Prostate gland (tissue), 2 donors: Measurements from ENCODE around the gene CLEC3A. TPM values are rescaled to one million over a fixed set of nuclear protein-coding genes. Genes with fewer than 3 reads are reported as not detected.
"Not testable (repeated sequence)": the region's sequence is repeated elsewhere in the genome, so short reads cannot be mapped to it uniquely, and the experiment has no call there.

ENCODE experiments used
- DNase-seq: peaks from one replicate; pipeline ENCODE4 v3.0.0-alpha.2; 2019; ENCODE audit warnings: low spot score
- H3K27ac ChIP-seq, 2 donors: fragments of 200-600 bp; sonication (generic); 2 replicates each; pipeline ENCODE4 v1.5.1; 2017 to 2019
- H3K27me3 ChIP-seq: fragments of 200-600 bp; sonication (generic); replicated peaks from 2 replicates; pipeline ENCODE4 v1.5.1; 2019; ENCODE audit not compliant: insufficient read depth
- H3K36me3 ChIP-seq, 2 donors: fragments of 200-600 bp; sonication (generic); 1 replicate in 1 of 2; 2 replicates in 1 of 2; pipeline versions ENCODE4 v1.5.1 to v1.8.1; 2017 to 2019
- H3K4me1 ChIP-seq: fragments of 200-600 bp; sonication (generic); replicated peaks from 2 replicates; pipeline ENCODE4 v1.5.1; 2019
- H3K4me3 ChIP-seq, 2 donors: fragments of 200-600 bp; sonication (generic); 2 replicates each; pipeline ENCODE4 v1.5.1; 2017 to 2019
- H3K9me3 ChIP-seq: fragments of 200-600 bp; sonication (generic); 2 replicates; pipeline ENCODE4 v1.5.1; 2017
- POLR2A ChIP-seq: fragments of 450-650 bp; IDR thresholded peaks from one replicate; pipeline ENCODE4 v1.6.1; 2016; ENCODE audit warnings: antibody characterized with exemption, mild to moderate bottlenecking
- POLR2AphosphoS5 ChIP-seq: sonication (generic); formaldehyde crosslinking; IDR thresholded peaks from one replicate; pipeline ENCODE4 v1.6.1; 2017; ENCODE audit warnings: antibody characterized with exemption
- whole genome bisulfite sequencing: methylation state at CpG from one replicate; pipeline ENCODE4 v1.1.5; 2018; 5-methylcytosine and 5-hydroxymethylcytosine counted together
- intact Hi-C: fragments of 100-400 bp; cut with DNase I; formaldehyde crosslinking; loops from one replicate; pipeline ENCODE4 v1.14.2; 2022
- total RNA-seq, 2 donors: library from RNA; depleted of rRNA; stranded (reverse); fragments of >200 nt; gene quantifications; one replicate each; pipeline ENCODE4 v1.1.0, GENCODE V29; 2016
- TF ChIP-seq, protein P1 (sequence below), 4 experiments: fragments of 200-600 bp in 2 of 4; fragments of 450-650 bp in 2 of 4; sonication (generic) in 2 of 4; IDR thresholded peaks; 1 replicate in 3 of 4; 2 replicates in 1 of 4; pipeline ENCODE4 v1.5.1; 2016 to 2019; ENCODE audit warnings: antibody characterized with exemption in 4 of 4, mild to moderate bottlenecking in 2 of 4, moderate library complexity in 2 of 4

Gene CLEC3A
- total RNA-seq, 2 donors from 2014 or later: 0.51 to 5.5 TPM

DNA sequence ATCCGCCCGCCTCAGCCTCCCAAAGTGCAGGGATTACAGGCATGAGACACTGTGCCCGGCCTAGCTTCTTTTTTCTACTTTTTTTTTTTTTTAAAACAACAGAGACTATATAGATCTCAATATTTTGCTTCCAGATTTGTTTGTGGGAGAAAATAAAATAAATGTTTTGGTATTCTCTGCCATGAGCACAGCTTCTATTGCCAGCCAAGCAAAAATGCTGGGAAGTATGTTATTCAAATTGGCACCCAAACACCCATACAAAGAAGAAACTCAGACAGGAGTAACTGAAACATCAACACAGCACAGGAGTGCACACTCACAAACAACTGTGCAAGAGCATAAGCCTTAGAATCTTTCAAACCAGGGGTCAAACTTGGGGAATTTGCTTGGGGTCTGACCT is 37.2 kb upstream of the CLEC3A start:
- H3K4me3 ChIP-seq: no peak overlapping the region
- H3K36me3 ChIP-seq: no peaks in the 10 kb centered on the region
- H3K9me3 ChIP-seq: no peaks in the 10 kb centered on the region
- no peaks in the 10 kb centered on the region for H3K4me1 ChIP-seq
- TF ChIP-seq POLR2AphosphoS5 (no peak), POLR2A (no peak)
- TF ChIP-seq, protein P1, sequence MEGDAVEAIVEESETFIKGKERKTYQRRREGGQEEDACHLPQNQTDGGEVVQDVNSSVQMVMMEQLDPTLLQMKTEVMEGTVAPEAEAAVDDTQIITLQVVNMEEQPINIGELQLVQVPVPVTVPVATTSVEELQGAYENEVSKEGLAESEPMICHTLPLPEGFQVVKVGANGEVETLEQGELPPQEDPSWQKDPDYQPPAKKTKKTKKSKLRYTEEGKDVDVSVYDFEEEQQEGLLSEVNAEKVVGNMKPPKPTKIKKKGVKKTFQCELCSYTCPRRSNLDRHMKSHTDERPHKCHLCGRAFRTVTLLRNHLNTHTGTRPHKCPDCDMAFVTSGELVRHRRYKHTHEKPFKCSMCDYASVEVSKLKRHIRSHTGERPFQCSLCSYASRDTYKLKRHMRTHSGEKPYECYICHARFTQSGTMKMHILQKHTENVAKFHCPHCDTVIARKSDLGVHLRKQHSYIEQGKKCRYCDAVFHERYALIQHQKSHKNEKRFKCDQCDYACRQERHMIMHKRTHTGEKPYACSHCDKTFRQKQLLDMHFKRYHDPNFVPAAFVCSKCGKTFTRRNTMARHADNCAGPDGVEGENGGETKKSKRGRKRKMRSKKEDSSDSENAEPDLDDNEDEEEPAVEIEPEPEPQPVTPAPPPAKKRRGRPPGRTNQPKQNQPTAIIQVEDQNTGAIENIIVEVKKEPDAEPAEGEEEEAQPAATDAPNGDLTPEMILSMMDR (IDR thresholded peaks at IDR 0.05): no peak
- intact Hi-C loops: no loop called here
- H3K27me3 ChIP-seq: peaks cover 2% of the 10 kb centered on the region
- no peak overlapping the region for H3K27ac ChIP-seq
- DNase-seq: no peak
- WGBS: 90% methylated on average over 3 of the region's 3 CpGs

DNA sequence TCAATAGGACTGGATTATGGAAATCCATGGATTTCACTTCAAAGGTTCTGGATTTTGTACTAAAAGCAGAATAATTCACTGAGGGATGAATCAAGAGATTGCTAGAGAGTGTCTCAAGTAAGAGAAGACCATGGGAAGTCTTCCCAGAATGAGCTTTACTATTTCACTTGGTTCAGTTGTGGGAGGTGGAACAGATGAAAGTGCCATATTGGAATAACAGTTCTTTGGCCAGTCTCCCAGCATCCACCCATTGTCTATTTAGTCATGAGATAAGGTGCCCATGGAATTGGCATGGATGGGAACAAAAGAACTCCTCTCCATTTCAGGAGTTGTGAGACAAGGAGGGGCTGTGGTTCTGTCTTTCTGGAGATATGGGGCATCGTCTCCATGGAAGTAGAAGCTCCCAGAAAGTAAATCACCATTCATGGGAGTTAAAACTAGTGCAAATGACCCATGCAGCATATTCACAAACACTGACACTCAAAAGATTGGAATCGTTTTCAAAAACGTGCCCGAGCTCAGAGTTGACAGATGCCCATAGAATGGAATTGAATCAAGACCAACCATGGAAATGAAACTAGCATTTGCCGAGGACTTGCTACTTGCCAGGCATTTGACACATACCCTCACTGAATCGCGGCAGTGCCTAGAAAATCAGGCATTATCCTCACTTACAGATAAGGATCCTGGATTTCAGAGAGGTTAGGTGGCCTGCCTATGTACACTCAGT is 36.2 kb upstream of the CLEC3A start:
- no peak overlapping the region for H3K27ac ChIP-seq
- no peak overlapping the region for H3K4me3 ChIP-seq
- no peak for DNase-seq
- TF ChIP-seq, protein P1 (IDR thresholded peaks at IDR 0.05): no peak
- TF ChIP-seq POLR2A (no peak), POLR2AphosphoS5 (no peak)
- H3K27me3 ChIP-seq: peaks cover 2% of the 10 kb centered on the region
- intact Hi-C loops: no loop called here
- no peaks in the 10 kb centered on the region for H3K9me3 ChIP-seq
- WGBS: 93% methylated on average over 7 of the region's 7 CpGs
- no peaks in the 10 kb centered on the region for H3K4me1 ChIP-seq
- no peaks in the 10 kb centered on the region for H3K36me3 ChIP-seq

DNA sequence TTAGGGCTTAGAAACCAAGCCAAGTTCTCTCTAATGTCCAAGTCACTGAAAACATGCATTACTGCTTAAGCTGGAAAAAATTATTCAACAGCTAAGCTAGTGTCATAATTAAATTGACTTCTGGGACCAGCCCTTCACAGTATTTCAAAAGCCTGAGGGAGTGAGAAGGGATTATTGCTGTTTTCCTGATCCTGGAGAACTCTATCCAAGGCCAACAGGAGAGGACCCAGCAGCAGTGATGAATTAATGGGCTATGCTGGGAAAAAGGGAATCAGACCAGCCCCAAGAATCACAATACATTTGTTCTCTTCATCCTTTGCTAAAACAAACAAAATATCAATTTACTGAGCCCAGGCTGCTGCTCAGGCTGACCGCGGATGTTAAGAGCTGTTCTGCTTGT is 34.5 kb upstream of the CLEC3A start:
- Histone ChIP-seq H3K4me3 (no peak overlapping the region), H3K27ac (no peak overlapping the region), H3K27me3 (peaks cover 2% of the 10 kb centered on the region), H3K9me3 (no peaks in the 10 kb centered on the region), H3K4me1 (no peaks in the 10 kb centered on the region), H3K36me3 (no peaks in the 10 kb centered on the region)
- WGBS: 16% methylated on average over 2 of the region's 2 CpGs
- intact Hi-C loops: no loop called here
- DNase-seq: no peak
- TF ChIP-seq POLR2AphosphoS5: no peak
- TF ChIP-seq POLR2A: no peak
- TF ChIP-seq, protein P1 (IDR thresholded peaks at IDR 0.05): no peak

DNA sequence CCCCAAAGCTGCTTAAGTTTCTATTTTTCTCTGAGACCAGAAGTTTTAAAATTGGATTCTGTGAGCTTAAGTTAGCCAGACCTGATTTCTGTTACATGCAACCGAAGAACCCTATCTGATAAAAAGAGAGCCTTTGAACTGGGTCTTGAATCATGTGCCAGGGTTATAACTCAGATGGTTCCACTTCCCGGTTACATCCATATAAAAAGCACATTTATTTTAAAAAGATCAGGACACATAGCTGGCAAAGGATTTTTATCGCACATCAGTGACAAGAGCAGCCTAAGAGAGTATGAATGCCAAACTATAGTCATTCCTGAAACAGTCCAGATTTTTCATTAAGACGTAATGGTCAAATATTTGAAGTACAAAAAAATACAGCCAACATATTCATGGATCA is 32.5 kb upstream of the CLEC3A start:
- Histone ChIP-seq H3K36me3 (no peaks in the 10 kb centered on the region), H3K4me3 (no peak overlapping the region), H3K27me3 (no peaks in the 10 kb centered on the region), H3K9me3 (no peaks in the 10 kb centered on the region), H3K4me1 (no peaks in the 10 kb centered on the region), H3K27ac (no peak overlapping the region)
- intact Hi-C loops: no loop called here
- no peak for DNase-seq
- 54% methylated on average over 4 of the region's 4 CpGs for WGBS
- TF ChIP-seq POLR2A: no peak
- TF ChIP-seq, protein P1 (IDR thresholded peaks at IDR 0.05): no peak
- no peak for TF ChIP-seq POLR2AphosphoS5

DNA sequence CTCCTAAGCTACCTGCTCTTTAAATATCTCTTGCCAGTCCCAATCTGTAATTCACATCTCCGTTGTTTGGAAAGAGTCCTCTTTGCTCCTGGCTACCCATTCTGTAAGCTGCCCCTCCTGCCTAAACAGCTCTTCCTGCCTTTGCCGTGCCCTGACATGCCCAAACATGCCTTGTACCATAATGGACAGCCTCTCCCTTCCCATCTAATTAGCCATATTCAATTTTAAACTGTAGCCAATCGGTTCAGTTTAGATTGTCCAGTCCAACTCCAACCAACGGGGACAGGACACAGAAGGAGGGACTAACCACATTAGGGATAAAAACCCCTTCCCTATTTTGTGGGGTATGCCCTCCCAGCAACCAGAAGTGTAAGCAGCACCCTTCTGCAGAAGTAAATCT is 30.6 kb upstream of the CLEC3A start:
- Histone ChIP-seq H3K9me3 (no peaks in the 10 kb centered on the region), H3K4me3 (no peak overlapping the region), H3K27me3 (no peaks in the 10 kb centered on the region), H3K27ac (no peak overlapping the region), H3K4me1 (no peaks in the 10 kb centered on the region), H3K36me3 (no peaks in the 10 kb centered on the region)
- TF ChIP-seq, protein P1 (IDR thresholded peaks at IDR 0.05): no peak
- TF ChIP-seq POLR2AphosphoS5 (no peak), POLR2A (no peak)
- intact Hi-C loops: no loop called here
- WGBS: 50% methylated on average over 4 of the region's 4 CpGs
- DNase-seq: no peak

DNA sequence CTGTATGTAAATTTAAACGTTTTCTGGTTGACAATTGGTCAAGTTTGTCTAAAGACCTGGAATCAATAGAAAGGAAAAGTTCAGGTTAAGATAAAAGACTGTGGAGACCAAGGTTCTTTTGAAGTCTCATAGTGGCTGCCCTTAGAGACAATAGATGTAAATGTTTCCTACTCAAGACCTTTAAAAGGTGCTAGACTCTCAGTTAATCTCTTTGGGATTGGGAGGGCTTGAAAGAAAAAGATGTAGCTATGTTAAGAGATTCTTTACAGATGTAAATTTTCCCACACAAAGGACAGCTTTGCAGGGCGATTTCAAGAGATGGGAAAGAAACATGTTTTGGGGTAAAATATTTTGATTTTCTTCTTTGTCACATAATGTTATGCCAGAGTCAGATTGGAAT is 30.0 kb upstream of the CLEC3A start:
- DNase-seq, H3K27me3 ChIP-seq, H3K4me3 ChIP-seq, intact Hi-C loops, H3K4me1 ChIP-seq, H3K27ac ChIP-seq, H3K9me3 ChIP-seq, H3K36me3 ChIP-seq: not testable (repeated sequence)
- WGBS: 32% methylated on average over 2 of the region's 2 CpGs
